Tibial artery (tissue), 4 donors: Measurements from ENCODE around the gene CLEC10A.
"Not testable (repeated sequence)": the region's sequence is repeated elsewhere in the genome, so short reads cannot be mapped to it uniquely, and the experiment has no call there.

Experiments
- DNase-seq, 2 donors: peaks; one replicate each; pipeline ENCODE4 v3.0.0-alpha.2; 2019
- H3K27ac ChIP-seq, 2 donors: fragments of 200-600 bp; sonication (generic) in 1 of 2; 1 replicate in 1 of 2; 2 replicates in 1 of 2; pipeline ENCODE4 v1.5.1; 2018 to 2019; ENCODE audit warnings: mild to moderate bottlenecking in 1 of 2
- H3K27me3 ChIP-seq, 2 donors: fragments of 200-600 bp; sonication (generic) in 1 of 2; one replicate each; pipeline versions ENCODE4 v1.5.1 to v1.6.0; 2016 to 2019
- H3K36me3 ChIP-seq, 3 donors: fragments of 200-600 bp; sonication (generic) in 2 of 3; one replicate each; pipeline ENCODE4 v1.5.1; 2016 to 2019; ENCODE audit warnings: mild to moderate bottlenecking in 2 of 3
- H3K4me1 ChIP-seq, 4 donors: fragments of 200-600 bp; sonication (generic) in 2 of 4; 1 replicate in 3 of 4; 2 replicates in 1 of 4; pipeline ENCODE4 v1.5.1; 2016 to 2019
- H3K4me3 ChIP-seq, 2 donors: fragments of 200-600 bp; sonication (generic) in 1 of 2; 1 replicate in 1 of 2; 2 replicates in 1 of 2; pipeline ENCODE4 v1.5.1; 2018 to 2019; ENCODE audit warnings: mild to moderate bottlenecking in 2 of 2
- H3K9me3 ChIP-seq, 3 donors: fragments of 200-600 bp; sonication (generic) in 1 of 3; one replicate each; pipeline ENCODE4 v1.5.1; 2016 to 2019
- CTCF ChIP-seq, 2 experiments: fragments of 200-600 bp in 1 of 2; fragments of 450-650 bp in 1 of 2; IDR thresholded peaks; one replicate each; pipeline ENCODE4 v1.5.1; 2017 to 2019; ENCODE audit warnings: antibody characterized with exemption in 2 of 2, mild to moderate bottlenecking in 1 of 2, moderate library complexity in 1 of 2
- intact Hi-C: fragments of 100-400 bp; cut with DNase I; formaldehyde crosslinking; loops from one replicate; pipeline ENCODE4 v1.15.0; 2023; ENCODE audit warnings: low total_unique reads

Gene CLEC10A

GRCh38 chr17:7107012-7107754 is 27.1 kb upstream of the CLEC10A start:
- Histone ChIP-seq H3K9me3 (no peaks in the 10 kb centered on the region), H3K27me3 (peaks cover 0 to 43% of the 10 kb centered on the region in 2 donors), H3K27ac (no peak overlapping the region), H3K4me3 (no peak overlapping the region), H3K36me3 (no peaks in the 10 kb centered on the region), H3K4me1 (no peaks in the 10 kb centered on the region)
- intact Hi-C loops, result no loop called here
- no peak for TF ChIP-seq CTCF (IDR thresholded peaks at IDR 0.05)
- no peak for DNase-seq

- TF ChIP-seq CTCF (IDR thresholded peaks at IDR 0.05), result no peak
- intact Hi-C loops, result no loop called here
- Histone ChIP-seq H3K4me1 (no peaks in the 10 kb centered on the region), H3K9me3 (no peaks in the 10 kb centered on the region), H3K4me3 (no peak overlapping the region), H3K36me3 (no peaks in the 10 kb centered on the region), H3K27ac (no peak overlapping the region), H3K27me3 (peaks cover 0 to 26% of the 10 kb centered on the region in 2 donors)
- DNase-seq, result no peak
These were observed 22.4 kb upstream of the CLEC10A start for GRCh38 chr17:7102421-7102820.

GRCh38 chr17:7101531-7101930 is 21.5 kb upstream of the CLEC10A start:
- Histone ChIP-seq H3K27ac (no peak overlapping the region), H3K27me3 (peaks cover 0 to 26% of the 10 kb centered on the region in 2 donors), H3K36me3 (no peaks in the 10 kb centered on the region), H3K4me3 (no peak overlapping the region), H3K4me1 (no peaks in the 10 kb centered on the region), H3K9me3 (no peaks in the 10 kb centered on the region)
- DNase-seq, result no peak
- intact Hi-C loops, result no loop called here
- no peak for TF ChIP-seq CTCF (IDR thresholded peaks at IDR 0.05)

- not testable (repeated sequence) for H3K9me3 ChIP-seq
These were observed 20.8 kb upstream of the CLEC10A start for GRCh38 chr17:7100641-7101379.

GRCh38 chr17:7098802-7099459 is 18.9 kb upstream of the CLEC10A start:
- no peak overlapping the region for H3K27ac ChIP-seq

More at GRCh38 chr17:7100641-7101379, 20.8 kb upstream of the CLEC10A start:
- H3K36me3 ChIP-seq, H3K4me1 ChIP-seq, intact Hi-C loops, DNase-seq, H3K27ac ChIP-seq, H3K4me3 ChIP-seq: not testable (repeated sequence)
- peaks cover 0 to 26% of the 10 kb centered on the region in 2 donors for H3K27me3 ChIP-seq

More at GRCh38 chr17:7098802-7099459, 18.9 kb upstream of the CLEC10A start:
- intact Hi-C loops, result no loop called here
- Histone ChIP-seq H3K27me3 (peaks cover 0 to 26% of the 10 kb centered on the region in 2 donors), H3K4me3 (no peak overlapping the region), H3K36me3 (no peaks in the 10 kb centered on the region), H3K4me1 (no peaks in the 10 kb centered on the region), H3K9me3 (no peaks in the 10 kb centered on the region)
- DNase-seq, result peak in 1 of 2 donors; percentile 60
- no peak for TF ChIP-seq CTCF (IDR thresholded peaks at IDR 0.05)
